Cardiac muscle cell (in vitro differentiated cells and primary cell): ENCODE measurements around the gene PTRH2. TPM values are rescaled to one million over a fixed set of nuclear protein-coding genes. Genes with fewer than 3 reads are reported as not detected.
A peak's percentile ranks its signal among the peaks of the same experiment; 100 is the strongest.

ENCODE experiments used
- DNase-seq, 2 donors: peaks; one replicate each; pipeline versions ENCODE4 v3.0.0 to v3.0.0-alpha.2; 2010 to 2017; ENCODE audit warnings: low read depth in 1 of 2, low spot score in 1 of 2
- H3K27ac ChIP-seq: fragments of 200-600 bp; sonication (generic); 2 replicates; pipeline ENCODE4 v1.5.1; 2016
- H3K27me3 ChIP-seq: fragments of 200-600 bp; sonication (generic); 2 replicates; pipeline ENCODE4 v1.6.0; 2016; ENCODE audit warnings: control low read depth
- H3K36me3 ChIP-seq: fragments of 200-600 bp; sonication (generic); 2 replicates; pipeline ENCODE4 v1.5.1; 2016; ENCODE audit warnings: control low read depth
- H3K4me1 ChIP-seq: fragments of 200-600 bp; sonication (generic); 2 replicates; pipeline ENCODE4 v1.8.1; 2017; ENCODE audit warnings: low read depth, mild to moderate bottlenecking, mixed run types
- H3K4me3 ChIP-seq: fragments of 200-600 bp; sonication (generic); 2 replicates; pipeline ENCODE4 v1.5.1; 2016; ENCODE audit warnings: mild to moderate bottlenecking
- H3K9me3 ChIP-seq: fragments of 200-600 bp; sonication (generic); 2 replicates; pipeline ENCODE4 v1.5.1; 2017; ENCODE audit warnings: low read depth, mild to moderate bottlenecking, control low read depth
- polyA plus RNA-seq: library from polyadenylated mRNA; unstranded; fragments of >200 nt; fragmentation: Nextera tagmentation; extraction: Ambion mirVana; gene quantifications from 2 replicates; pipeline ENCODE4 v1.2.1, GENCODE V29; 2016
- total RNA-seq: library from RNA; depleted of rRNA; stranded (reverse); fragments of >200 nt; gene quantifications from 2 replicates; pipeline ENCODE4 v1.2.3, GENCODE V29; 2016
- TF ChIP-seq, protein P1 (sequence below): IDR thresholded peaks from 2 replicates; pipeline ENCODE4 v1.5.1; 2012; ENCODE audit warnings: low read depth, mild to moderate bottlenecking, low read length

The PTRH2 gene
- total and polyA plus RNA-seq, 2 experiments from 2014 or later, result 9.3 to 17.7 TPM

DNA sequence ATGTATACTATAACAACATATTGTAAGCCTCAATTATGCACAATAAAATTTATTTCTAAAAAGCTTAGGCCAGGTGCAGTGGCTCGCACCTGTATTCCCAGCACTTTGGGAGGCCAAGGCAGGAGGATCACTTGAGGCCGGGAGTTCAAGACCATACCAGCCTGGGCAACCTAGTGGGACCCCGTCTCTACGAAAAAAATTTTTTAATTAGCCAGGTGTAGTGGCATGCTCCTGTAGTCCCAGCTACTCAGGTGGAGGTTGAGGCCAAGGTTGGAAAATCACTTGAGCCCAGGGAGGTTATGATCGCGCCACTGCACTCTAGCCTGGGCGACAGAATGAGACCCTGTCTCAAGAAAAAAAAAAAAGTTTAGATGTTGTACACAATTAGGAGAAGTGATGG is 45.7 kb upstream of the PTRH2 start:
- Histone ChIP-seq H3K27me3 (no peaks in the 10 kb centered on the region), H3K9me3 (no peaks in the 10 kb centered on the region), H3K27ac (no peak overlapping the region), H3K4me1 (peaks cover 24% of the 10 kb centered on the region), H3K36me3 (peaks cover 3% of the 10 kb centered on the region), H3K4me3 (no peak overlapping the region)
- TF ChIP-seq, protein P1, sequence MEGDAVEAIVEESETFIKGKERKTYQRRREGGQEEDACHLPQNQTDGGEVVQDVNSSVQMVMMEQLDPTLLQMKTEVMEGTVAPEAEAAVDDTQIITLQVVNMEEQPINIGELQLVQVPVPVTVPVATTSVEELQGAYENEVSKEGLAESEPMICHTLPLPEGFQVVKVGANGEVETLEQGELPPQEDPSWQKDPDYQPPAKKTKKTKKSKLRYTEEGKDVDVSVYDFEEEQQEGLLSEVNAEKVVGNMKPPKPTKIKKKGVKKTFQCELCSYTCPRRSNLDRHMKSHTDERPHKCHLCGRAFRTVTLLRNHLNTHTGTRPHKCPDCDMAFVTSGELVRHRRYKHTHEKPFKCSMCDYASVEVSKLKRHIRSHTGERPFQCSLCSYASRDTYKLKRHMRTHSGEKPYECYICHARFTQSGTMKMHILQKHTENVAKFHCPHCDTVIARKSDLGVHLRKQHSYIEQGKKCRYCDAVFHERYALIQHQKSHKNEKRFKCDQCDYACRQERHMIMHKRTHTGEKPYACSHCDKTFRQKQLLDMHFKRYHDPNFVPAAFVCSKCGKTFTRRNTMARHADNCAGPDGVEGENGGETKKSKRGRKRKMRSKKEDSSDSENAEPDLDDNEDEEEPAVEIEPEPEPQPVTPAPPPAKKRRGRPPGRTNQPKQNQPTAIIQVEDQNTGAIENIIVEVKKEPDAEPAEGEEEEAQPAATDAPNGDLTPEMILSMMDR, result no peak
- no peak for DNase-seq

DNA sequence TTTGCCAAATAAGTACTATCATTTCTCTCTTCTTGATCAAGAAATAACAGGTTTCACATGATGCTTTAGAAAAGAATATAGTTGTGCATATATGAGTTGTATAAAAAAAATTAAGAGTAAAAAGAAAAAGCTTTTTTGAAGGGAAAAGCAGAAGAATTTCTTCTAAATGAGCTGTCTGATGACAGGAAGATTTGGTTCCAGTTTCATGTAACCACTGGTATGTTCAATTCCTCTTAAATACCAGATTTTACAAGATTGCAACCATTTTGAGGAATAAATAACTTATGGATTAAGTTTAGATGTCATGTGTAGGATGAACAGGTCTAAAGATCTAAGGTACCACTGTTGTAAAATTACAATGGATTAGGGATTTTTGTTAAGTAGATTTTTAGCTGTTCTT is 45.2 kb upstream of the PTRH2 start:
- TF ChIP-seq, protein P1, result no peak
- no peak overlapping the region for H3K27ac ChIP-seq

DNA sequence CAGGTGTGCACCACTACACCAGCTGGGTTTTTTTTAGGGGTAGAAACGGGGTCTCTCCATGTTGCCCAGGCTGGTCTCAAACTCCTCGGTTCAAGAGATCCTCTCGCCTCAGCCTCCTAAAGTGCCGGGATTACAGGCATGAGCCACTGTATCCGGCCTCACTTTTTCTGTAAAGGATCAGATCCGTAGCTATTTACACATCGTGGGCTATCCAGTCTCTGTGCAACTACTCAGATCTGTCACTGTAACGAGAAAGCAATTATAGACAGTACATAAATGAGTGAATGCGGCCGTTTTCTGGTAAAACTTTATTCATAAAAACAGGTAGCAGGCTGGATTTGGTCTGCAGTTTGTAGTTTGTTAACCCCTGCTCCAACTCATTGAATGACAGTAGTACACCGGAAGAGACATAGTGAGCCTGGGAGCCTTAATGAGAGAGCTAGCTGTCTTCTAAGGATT is 44.8 kb upstream of the PTRH2 start:
- Histone ChIP-seq H3K27ac (no peak overlapping the region), H3K4me1 (peaks cover 24% of the 10 kb centered on the region), H3K36me3 (peaks cover 3% of the 10 kb centered on the region), H3K9me3 (no peaks in the 10 kb centered on the region), H3K4me3 (no peak overlapping the region), H3K27me3 (no peaks in the 10 kb centered on the region)
- DNase-seq, result no peak
- TF ChIP-seq, protein P1, result no peak

More for the DNA sequence above, 45.2 kb upstream of the PTRH2 start:
- H3K4me3 ChIP-seq, result no peak overlapping the region
- H3K36me3 ChIP-seq, result peaks cover 3% of the 10 kb centered on the region
- peaks cover 24% of the 10 kb centered on the region for H3K4me1 ChIP-seq
- no peak for DNase-seq
- H3K27me3 ChIP-seq, result no peaks in the 10 kb centered on the region
- H3K9me3 ChIP-seq, result no peaks in the 10 kb centered on the region

- no peaks in the 10 kb centered on the region for H3K27me3 ChIP-seq
- peaks cover under 1% of the 10 kb centered on the region for H3K4me1 ChIP-seq
- no peaks in the 10 kb centered on the region for H3K9me3 ChIP-seq
- DNase-seq, result no peak
- no peak overlapping the region for H3K4me3 ChIP-seq
- TF ChIP-seq, protein P1, result no peak
- H3K36me3 ChIP-seq, result peaks cover 3% of the 10 kb centered on the region
- H3K27ac ChIP-seq, result no peak overlapping the region
Observed at GRCh38 chr17:59748591-59748990, 41.4 kb upstream of the PTRH2 start.

GRCh38 chr17:59746849-59747445 is 39.7 kb upstream of the PTRH2 start:
- H3K9me3 ChIP-seq, result no peaks in the 10 kb centered on the region
- H3K27me3 ChIP-seq, result no peaks in the 10 kb centered on the region
- H3K36me3 ChIP-seq, result no peaks in the 10 kb centered on the region
- TF ChIP-seq, protein P1, result peak; percentile 64
- H3K4me1 ChIP-seq, result no peaks in the 10 kb centered on the region
- H3K27ac ChIP-seq, result no peak overlapping the region
- peak; percentile 49 to 81 for DNase-seq
- no peak overlapping the region for H3K4me3 ChIP-seq
